ENCODE measurements around the gene YAF2.

- TF ChIP-seq, protein P1, sequence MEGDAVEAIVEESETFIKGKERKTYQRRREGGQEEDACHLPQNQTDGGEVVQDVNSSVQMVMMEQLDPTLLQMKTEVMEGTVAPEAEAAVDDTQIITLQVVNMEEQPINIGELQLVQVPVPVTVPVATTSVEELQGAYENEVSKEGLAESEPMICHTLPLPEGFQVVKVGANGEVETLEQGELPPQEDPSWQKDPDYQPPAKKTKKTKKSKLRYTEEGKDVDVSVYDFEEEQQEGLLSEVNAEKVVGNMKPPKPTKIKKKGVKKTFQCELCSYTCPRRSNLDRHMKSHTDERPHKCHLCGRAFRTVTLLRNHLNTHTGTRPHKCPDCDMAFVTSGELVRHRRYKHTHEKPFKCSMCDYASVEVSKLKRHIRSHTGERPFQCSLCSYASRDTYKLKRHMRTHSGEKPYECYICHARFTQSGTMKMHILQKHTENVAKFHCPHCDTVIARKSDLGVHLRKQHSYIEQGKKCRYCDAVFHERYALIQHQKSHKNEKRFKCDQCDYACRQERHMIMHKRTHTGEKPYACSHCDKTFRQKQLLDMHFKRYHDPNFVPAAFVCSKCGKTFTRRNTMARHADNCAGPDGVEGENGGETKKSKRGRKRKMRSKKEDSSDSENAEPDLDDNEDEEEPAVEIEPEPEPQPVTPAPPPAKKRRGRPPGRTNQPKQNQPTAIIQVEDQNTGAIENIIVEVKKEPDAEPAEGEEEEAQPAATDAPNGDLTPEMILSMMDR (IDR thresholded peaks at IDR 0.05 in 8 of 11, conservative IDR thresholded peaks at IDR 0.05 in 3 of 11) = no peak
- no peak for TF ChIP-seq POLR2A (IDR thresholded peaks at IDR 0.05)
- TF ChIP-seq POLR2AphosphoS5 (IDR thresholded peaks at IDR 0.05) = no peak
Measured at GRCh38 chr12:42135259-42135814, 102.7 kb downstream of the YAF2 start.
